ENCODE results near the gene IKZF1.

Gene IKZF1

GRCh38 chr7:50418526-50419290 lies 114.2 kb downstream of the IKZF1 start:
- DNase-seq = no peak

GRCh38 chr7:50421043-50421442 lies 116.5 kb downstream of the IKZF1 start:
- DNase-seq = no peak

GRCh38 chr7:50422858-50423257 lies 118.3 kb downstream of the IKZF1 start:
- no peak for DNase-seq

GRCh38 chr7:50423860-50424259 lies 119.3 kb downstream of the IKZF1 start:
- no peak for DNase-seq

- no peak for DNase-seq
These were observed 120.8 kb downstream of the IKZF1 start for GRCh38 chr7:50425318-50425717.

- DNase-seq = no peak
These were observed 121.9 kb downstream of the IKZF1 start for GRCh38 chr7:50426280-50427045.

GRCh38 chr7:50427518-50427917 lies 123.0 kb downstream of the IKZF1 start:
- no peak for DNase-seq

- no peak for DNase-seq
These were observed 124.4 kb downstream of the IKZF1 start for GRCh38 chr7:50428911-50429310.

- no peak for DNase-seq
These were observed 126.8 kb downstream of the IKZF1 start for GRCh38 chr7:50431316-50431715.

- no peak for DNase-seq
These were observed 127.3 kb downstream of the IKZF1 start for GRCh38 chr7:50431722-50432305.

- DNase-seq = no peak
These were observed 131.8 kb downstream of the IKZF1 start for GRCh38 chr7:50436133-50436806.

GRCh38 chr7:50446542-50446960 lies 142.0 kb downstream of the IKZF1 start:
- DNase-seq = no peak

- no peak for DNase-seq
These were observed 144.3 kb downstream of the IKZF1 start for GRCh38 chr7:50448823-50449222.

GRCh38 chr7:50449501-50449880 lies 145.0 kb downstream of the IKZF1 start:
- DNase-seq = no peak

- peak; percentile 94 for DNase-seq
These were observed 145.5 kb downstream of the IKZF1 start, which contains the start of gene FIGNL1 for GRCh38 chr7:50449881-50450589. TSS of gene FIGNL1 (minus strand) at chr7:50450350. CDS start at chr7:50447287, 3,063 bp downstream.

GRCh38 chr7:50450590-50451032 lies 146.1 kb downstream of the IKZF1 start:
- peak; percentile 44 for DNase-seq

Data from hematopoietic multipotent progenitor cell treated with erythropoietin and hydrocortisone succinate and interleukin-3 and kit ligand, for 4 days (in vitro differentiated cells).